H1 (cell line): ENCODE measurements around the gene BBS9.

ENCODE experiments used
- CREB1 ChIP-seq: IDR thresholded peaks from 2 replicates; pipeline ENCODE4 v1.6.1; 2012; ENCODE audit warnings: inconsistent platforms
- CTCF ChIP-seq, 3 experiments: IDR thresholded peaks; 1 replicate in 2 of 3; 2 replicates in 1 of 3; pipeline versions ENCODE4 v1.5.1 to v1.6.1; 2011; ENCODE audit warnings: low read length in 3 of 3, mild to moderate bottlenecking in 3 of 3, inconsistent platforms in 2 of 3, low read depth in 1 of 3, moderate library complexity in 1 of 3; ENCODE audit not compliant: insufficient read depth in 1 of 3; ENCODE audit errors: control extremely low read depth in 1 of 3
- EP300 ChIP-seq, 2 experiments: IDR thresholded peaks; 1 replicate in 1 of 2; 2 replicates in 1 of 2; pipeline ENCODE4 v1.6.1; 2011 to 2012; ENCODE audit warnings: low read depth in 2 of 2, low read length in 2 of 2, mild to moderate bottlenecking in 2 of 2, borderline replicate concordance in 1 of 2, inconsistent platforms in 1 of 2, moderate library complexity in 1 of 2
- GABPA ChIP-seq: IDR thresholded peaks from 2 replicates; pipeline ENCODE4 v1.6.1; 2011; ENCODE audit warnings: mild to moderate bottlenecking, low read length, moderate library complexity, borderline replicate concordance; ENCODE audit not compliant: insufficient read depth
- NRF1 ChIP-seq: IDR thresholded peaks from 2 replicates; pipeline ENCODE4 v1.6.1; 2011; ENCODE audit warnings: mild to moderate bottlenecking, low read depth, low read length, improper control_type of control experiment
- PHF8 ChIP-seq: fragments of 200-600 bp; sonication (generic); conservative IDR thresholded peaks from 2 replicates; pipeline ENCODE4 v1.7.1; 2012; ENCODE audit warnings: low read depth, mild to moderate bottlenecking, inconsistent platforms, low read length, moderate library complexity
- POLR2A ChIP-seq, 2 experiments: IDR thresholded peaks; 1 replicate in 1 of 2; 2 replicates in 1 of 2; pipeline ENCODE4 v1.6.1; 2011; ENCODE audit warnings: low read depth in 2 of 2, low read length in 2 of 2, mild to moderate bottlenecking in 2 of 2; ENCODE audit errors: control extremely low read depth in 1 of 2
- POLR2AphosphoS5 ChIP-seq: IDR thresholded peaks from 2 replicates; pipeline ENCODE4 v1.6.1; 2011; ENCODE audit warnings: low read depth, low read length
- SIRT6 ChIP-seq: IDR thresholded peaks from one replicate; pipeline ENCODE4 v1.7.1; 2012; ENCODE audit warnings: low read length, inconsistent platforms
- SP1 ChIP-seq: IDR thresholded peaks from 2 replicates; pipeline ENCODE4 v1.6.1; 2011; ENCODE audit warnings: low read depth, low read length
- SP2 ChIP-seq: IDR thresholded peaks from 2 replicates; pipeline ENCODE4 v1.6.1; 2012; ENCODE audit warnings: mild to moderate bottlenecking, low read length, inconsistent platforms
- TF ChIP-seq, protein P1 (sequence below): IDR thresholded peaks from 2 replicates; pipeline ENCODE4 v1.6.1; 2011; ENCODE audit warnings: low read depth, mild to moderate bottlenecking, low read length; ENCODE audit not compliant: insufficient read depth

DNA sequence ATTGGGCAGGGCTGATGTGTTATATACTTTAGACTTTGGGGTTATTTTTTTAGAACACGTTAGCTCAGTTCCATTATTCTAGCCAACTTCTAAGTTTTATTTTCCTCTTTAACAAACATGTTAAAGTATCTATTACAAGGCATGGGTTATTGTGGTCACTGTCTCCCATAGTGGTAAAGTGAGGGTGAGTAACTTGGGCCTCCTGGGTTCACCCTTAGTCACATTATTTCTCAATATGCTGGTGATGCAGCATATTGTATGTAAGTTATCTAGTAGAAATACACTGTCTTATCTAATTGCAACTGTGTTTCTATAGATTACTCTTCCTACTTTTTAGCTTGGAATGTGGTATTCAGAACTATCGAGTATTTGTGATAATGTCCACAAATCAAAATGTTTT is 65.9 kb downstream of the BBS9 start:
- no peak for TF ChIP-seq GABPA
- no peak for TF ChIP-seq EP300 (IDR thresholded peaks at IDR 0.05; ENCODE audit: borderline replicate concordance in 1 of 2, low read depth in 2 of 2, low read length in 2 of 2)
- no peak for TF ChIP-seq SP2
- TF ChIP-seq PHF8 = no peak
- TF ChIP-seq SIRT6 = no peak
- TF ChIP-seq, protein P1, sequence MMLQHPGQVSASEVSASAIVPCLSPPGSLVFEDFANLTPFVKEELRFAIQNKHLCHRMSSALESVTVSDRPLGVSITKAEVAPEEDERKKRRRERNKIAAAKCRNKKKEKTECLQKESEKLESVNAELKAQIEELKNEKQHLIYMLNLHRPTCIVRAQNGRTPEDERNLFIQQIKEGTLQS = no peak
- no peak for TF ChIP-seq CREB1
- no peak for TF ChIP-seq CTCF (IDR thresholded peaks at IDR 0.05; ENCODE audit: control extremely low read depth in 1 of 3, insufficient read depth in 1 of 3, low read depth in 1 of 3, low read length in 3 of 3)
- no peak for TF ChIP-seq POLR2A (IDR thresholded peaks at IDR 0.05; ENCODE audit: control extremely low read depth in 1 of 2, low read depth in 2 of 2, low read length in 2 of 2)
- no peak for TF ChIP-seq POLR2AphosphoS5
- TF ChIP-seq NRF1 = no peak
- TF ChIP-seq SP1 = no peak
